Measurements from ENCODE around the gene FRMD4B. TPM values are rescaled to one million over a fixed set of nuclear protein-coding genes. Genes with fewer than 3 reads are reported as not detected.
"Not testable (repeated sequence)": the region's sequence is repeated elsewhere in the genome, so short reads cannot be mapped to it uniquely, and the experiment has no call there.

The FRMD4B gene
- total RNA-seq, 3 donors from 2014 or later (not counting 1 experiment from before 2014, with no cell fraction given): 8.5 to 19.8 (median 9.4) TPM

DNA sequence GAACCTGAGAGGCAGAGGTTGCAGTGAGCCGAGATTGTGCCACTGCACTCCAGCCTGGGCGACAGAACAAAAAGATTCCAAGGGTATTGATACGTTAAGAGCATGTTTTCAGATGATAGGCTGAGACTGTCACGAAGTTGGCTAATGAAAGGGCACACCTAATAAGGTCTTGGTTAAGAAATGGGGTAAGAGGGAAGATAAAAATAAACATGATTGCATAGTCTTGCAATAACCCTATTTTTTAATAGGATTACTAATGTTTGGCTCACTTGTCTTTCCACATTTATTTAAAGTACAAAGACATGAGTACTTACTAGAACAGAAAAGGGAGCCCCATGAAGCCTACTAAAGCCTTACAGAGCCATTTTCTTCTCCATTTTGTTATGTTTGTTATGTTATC, 109.0 kb downstream of the FRMD4B start:
- no peak overlapping the region for H3K27ac Mint-ChIP-seq
- no peaks in the 10 kb centered on the region for H3K36me3 Mint-ChIP-seq
- Histone ChIP-seq H3K4me3 (ENCODE audit: low read length) (no peak overlapping the region), H3K4me1 (ENCODE audit: control insufficient read depth, insufficient read depth, low read length) (peaks cover 15% of the 10 kb centered on the region), H3K27me3 (ENCODE audit: control insufficient read depth, insufficient read depth, low read length) (no peaks in the 10 kb centered on the region), H3K27ac (ENCODE audit: low read length) (no peak overlapping the region), H3K36me3 (ENCODE audit: control insufficient read depth, insufficient read depth, low read length) (no peaks in the 10 kb centered on the region), H3K9me3 (ENCODE audit: control insufficient read depth, insufficient read depth, low read length) (no peaks in the 10 kb centered on the region)
- no peak overlapping the region for H3K4me3 Mint-ChIP-seq
- TF ChIP-seq, protein P1, sequence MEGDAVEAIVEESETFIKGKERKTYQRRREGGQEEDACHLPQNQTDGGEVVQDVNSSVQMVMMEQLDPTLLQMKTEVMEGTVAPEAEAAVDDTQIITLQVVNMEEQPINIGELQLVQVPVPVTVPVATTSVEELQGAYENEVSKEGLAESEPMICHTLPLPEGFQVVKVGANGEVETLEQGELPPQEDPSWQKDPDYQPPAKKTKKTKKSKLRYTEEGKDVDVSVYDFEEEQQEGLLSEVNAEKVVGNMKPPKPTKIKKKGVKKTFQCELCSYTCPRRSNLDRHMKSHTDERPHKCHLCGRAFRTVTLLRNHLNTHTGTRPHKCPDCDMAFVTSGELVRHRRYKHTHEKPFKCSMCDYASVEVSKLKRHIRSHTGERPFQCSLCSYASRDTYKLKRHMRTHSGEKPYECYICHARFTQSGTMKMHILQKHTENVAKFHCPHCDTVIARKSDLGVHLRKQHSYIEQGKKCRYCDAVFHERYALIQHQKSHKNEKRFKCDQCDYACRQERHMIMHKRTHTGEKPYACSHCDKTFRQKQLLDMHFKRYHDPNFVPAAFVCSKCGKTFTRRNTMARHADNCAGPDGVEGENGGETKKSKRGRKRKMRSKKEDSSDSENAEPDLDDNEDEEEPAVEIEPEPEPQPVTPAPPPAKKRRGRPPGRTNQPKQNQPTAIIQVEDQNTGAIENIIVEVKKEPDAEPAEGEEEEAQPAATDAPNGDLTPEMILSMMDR (IDR thresholded peaks at IDR 0.05): no peak
- H3K9me3 Mint-ChIP-seq: no peaks in the 10 kb centered on the region
- no peaks in the 10 kb centered on the region for H3K27me3 Mint-ChIP-seq (ENCODE audit: low read depth in 2 of 2)
- intact Hi-C loops (cut with micrococcal nuclease): no loop called here
- H3K4me1 Mint-ChIP-seq: peaks cover 17 to 18% of the 10 kb centered on the region in 2 donors
- ATAC-seq: no peak
- no peak for DNase-seq
- 94% methylated on average over 4 of the region's 4 CpGs for WGBS (ENCODE audit: insufficient coverage)

DNA sequence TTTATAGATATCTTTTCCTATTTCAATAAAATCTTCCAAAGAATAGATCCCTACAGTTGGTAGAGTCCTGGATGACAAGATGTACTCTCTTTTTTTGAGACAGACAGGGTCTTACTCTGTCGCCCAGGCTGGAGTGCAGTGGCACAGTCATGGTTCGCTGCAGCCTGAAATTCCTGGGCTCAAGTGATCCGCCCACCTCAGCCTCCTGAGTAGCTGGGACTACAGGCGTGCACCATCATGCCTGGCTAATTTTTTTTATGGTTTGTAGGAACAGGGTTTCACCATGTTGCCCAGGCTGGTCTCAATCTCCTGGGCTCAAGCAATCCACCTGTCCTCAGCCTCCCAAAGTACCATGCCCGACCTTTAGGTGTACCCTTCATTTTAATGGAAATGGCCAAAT, 109.7 kb downstream of the FRMD4B start:
- H3K9me3 ChIP-seq (ENCODE audit: control insufficient read depth, insufficient read depth, low read length); H3K27ac ChIP-seq (ENCODE audit: low read length); H3K4me3 ChIP-seq (ENCODE audit: low read length); H3K36me3 Mint-ChIP-seq; H3K27ac Mint-ChIP-seq; H3K36me3 ChIP-seq (ENCODE audit: control insufficient read depth, insufficient read depth, low read length); H3K9me3 Mint-ChIP-seq; H3K27me3 ChIP-seq (ENCODE audit: control insufficient read depth, insufficient read depth, low read length); ATAC-seq; DNase-seq; H3K27me3 Mint-ChIP-seq (ENCODE audit: low read depth in 2 of 2); intact Hi-C loops (cut with micrococcal nuclease); H3K4me3 Mint-ChIP-seq: not testable (repeated sequence)
- peaks cover 12% of the 10 kb centered on the region for H3K4me1 ChIP-seq (ENCODE audit: control insufficient read depth, insufficient read depth, low read length)
- whole genome bisulfite sequencing (ENCODE audit: insufficient coverage): 98% methylated on average over 5 of the region's 5 CpGs
- H3K4me1 Mint-ChIP-seq: peaks cover 15 to 16% of the 10 kb centered on the region in 2 donors

DNA sequence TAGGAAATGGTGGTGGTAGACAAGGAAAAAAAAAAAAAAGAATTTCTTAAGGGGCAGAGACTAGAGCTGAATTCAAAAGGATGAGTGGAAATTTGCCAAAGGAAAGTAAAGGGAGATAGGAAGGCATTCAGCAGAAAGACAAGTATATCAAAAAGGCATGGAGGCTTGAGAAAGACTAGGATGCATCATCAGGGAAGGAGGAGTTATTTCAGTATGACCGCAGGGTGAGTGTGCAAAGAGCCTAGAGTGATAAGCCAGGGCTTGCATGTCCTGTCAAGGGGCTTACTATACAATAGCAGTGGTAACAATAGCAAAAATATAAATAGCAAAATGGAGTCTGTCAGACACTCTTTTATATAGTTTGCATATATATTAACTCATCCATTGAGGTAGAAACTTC, 112.0 kb downstream of the FRMD4B start:
- H3K27ac ChIP-seq (ENCODE audit: low read length): no peak overlapping the region
- WGBS (ENCODE audit: insufficient coverage): 94% methylated on average over 1 of the region's 1 CpG
- TF ChIP-seq, protein P1 (IDR thresholded peaks at IDR 0.05): no peak
- intact Hi-C loops (cut with micrococcal nuclease): no loop called here
- Mint-ChIP-seq H3K9me3 (no peaks in the 10 kb centered on the region), H3K27ac (no peak overlapping the region), H3K4me1 (no peaks in the 10 kb centered on the region), H3K27me3 (ENCODE audit: low read depth in 2 of 2) (no peaks in the 10 kb centered on the region), H3K36me3 (no peaks in the 10 kb centered on the region), H3K4me3 (no peak overlapping the region)
- H3K4me3 ChIP-seq (ENCODE audit: low read length): no peak overlapping the region
- H3K9me3 ChIP-seq (ENCODE audit: control insufficient read depth, insufficient read depth, low read length): no peaks in the 10 kb centered on the region
- DNase-seq: no peak
- H3K36me3 ChIP-seq (ENCODE audit: control insufficient read depth, insufficient read depth, low read length): no peaks in the 10 kb centered on the region
- no peak for ATAC-seq
- H3K4me1 ChIP-seq (ENCODE audit: control insufficient read depth, insufficient read depth, low read length): no peaks in the 10 kb centered on the region
- no peaks in the 10 kb centered on the region for H3K27me3 ChIP-seq (ENCODE audit: control insufficient read depth, insufficient read depth, low read length)

DNA sequence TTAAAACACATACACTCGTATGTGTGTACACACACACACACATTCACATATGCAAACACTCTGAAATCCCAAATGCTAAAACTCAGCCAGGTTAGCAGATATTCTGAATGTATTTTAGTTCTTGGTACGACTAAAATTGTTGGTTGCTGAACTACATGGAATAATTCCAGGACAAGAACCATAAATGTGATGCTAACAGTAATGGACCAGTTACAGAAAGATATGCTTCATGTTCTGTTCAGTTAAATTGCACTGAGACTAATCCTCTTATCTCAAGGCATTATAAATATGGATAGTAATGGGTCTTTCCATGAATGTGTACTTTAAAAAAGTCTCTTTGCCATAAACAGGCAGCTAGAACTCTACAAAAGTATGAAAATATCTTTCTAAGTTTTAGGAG, 113.3 kb downstream of the FRMD4B start:
- no peaks in the 10 kb centered on the region for H3K4me1 ChIP-seq (ENCODE audit: control insufficient read depth, insufficient read depth, low read length)

More for the DNA sequence above, 113.3 kb downstream of the FRMD4B start:
- H3K9me3 ChIP-seq (ENCODE audit: control insufficient read depth, insufficient read depth, low read length): no peaks in the 10 kb centered on the region
- Mint-ChIP-seq H3K27ac (no peak overlapping the region), H3K9me3 (no peaks in the 10 kb centered on the region), H3K36me3 (no peaks in the 10 kb centered on the region), H3K27me3 (ENCODE audit: low read depth in 2 of 2) (no peaks in the 10 kb centered on the region), H3K4me3 (no peak overlapping the region), H3K4me1 (no peaks in the 10 kb centered on the region)
- ATAC-seq: no peak
- 93% methylated on average over 1 of the region's 2 CpGs for WGBS (ENCODE audit: insufficient coverage)
- TF ChIP-seq, protein P1 (IDR thresholded peaks at IDR 0.05): no peak
- no peak for DNase-seq
- no peak overlapping the region for H3K4me3 ChIP-seq (ENCODE audit: low read length)
- no peaks in the 10 kb centered on the region for H3K27me3 ChIP-seq (ENCODE audit: control insufficient read depth, insufficient read depth, low read length)
- intact Hi-C loops (cut with micrococcal nuclease): no loop called here
- H3K27ac ChIP-seq (ENCODE audit: low read length): no peak overlapping the region
- H3K36me3 ChIP-seq (ENCODE audit: control insufficient read depth, insufficient read depth, low read length): no peaks in the 10 kb centered on the region

All from natural killer cell (primary cell).